Stimulated activated CD4-positive, alpha-beta T cell treated with anti-CD3 and anti-CD28 coated beads, Interleukin-15, amount 100 ng/mL, for 1 hour (primary cell): ENCODE results near the gene KLHL22.

Experiments used
- DNase-seq, 2 donors: peaks; one replicate each; pipeline ENCODE4 v3.0.0-alpha.2; 2020; ENCODE audit warnings: low read depth in 1 of 2, low spot score in 1 of 2

KLHL22 gene

DNA sequence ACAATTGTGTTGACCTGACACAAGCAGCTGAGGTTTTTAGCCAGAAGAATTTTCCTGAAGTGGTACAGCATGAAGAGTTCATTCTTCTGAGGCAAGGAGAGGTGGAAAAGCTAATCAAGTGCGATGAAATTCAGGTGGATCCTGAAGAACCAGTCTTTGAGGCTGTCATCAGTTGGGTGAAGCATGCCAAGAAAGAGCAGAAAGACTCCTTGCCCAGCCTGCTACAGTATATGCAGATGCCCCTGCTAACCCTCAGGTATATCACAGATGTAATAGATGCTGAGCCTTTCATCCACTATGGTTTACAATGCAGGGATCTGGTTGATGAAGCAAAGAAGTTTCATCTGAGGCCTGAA is 45.1 kb downstream of the KLHL22 start:
- DNase-seq: no peak

DNA sequence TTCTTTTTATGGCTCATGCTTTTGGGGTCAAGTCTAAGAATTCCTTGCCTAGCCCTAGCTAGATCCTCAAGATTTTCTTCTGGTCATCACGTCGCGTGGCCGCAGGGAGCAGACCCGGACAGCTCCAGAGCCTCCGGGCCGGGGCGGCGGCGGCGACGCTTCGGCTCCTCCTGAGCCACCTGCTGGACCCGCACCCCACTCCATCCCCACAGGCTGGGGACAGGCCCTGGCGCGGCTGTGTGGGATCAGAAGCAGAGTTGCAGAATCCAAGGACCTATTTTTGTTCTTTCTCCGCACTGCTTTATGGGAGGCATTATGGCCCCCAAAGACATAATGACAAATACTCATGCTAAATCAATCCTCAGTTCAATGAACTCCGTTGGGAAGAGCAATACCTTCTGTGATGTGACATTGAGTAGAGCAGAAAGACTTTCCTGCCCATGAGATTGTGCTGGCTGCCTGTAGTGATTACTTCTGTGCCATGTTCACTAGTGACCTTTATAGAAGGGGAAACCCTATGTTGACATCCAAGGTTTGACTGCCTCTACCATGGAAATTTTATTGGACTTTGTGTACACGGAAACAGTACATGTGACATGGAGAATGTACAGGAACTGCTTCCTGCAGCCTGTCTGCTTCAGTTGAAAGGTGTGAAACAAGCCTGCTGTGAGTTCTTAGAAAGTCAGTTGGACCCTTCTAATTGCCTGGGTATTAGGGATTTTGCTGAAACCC is 45.6 kb downstream of the KLHL22 start:
- no peak for DNase-seq

DNA sequence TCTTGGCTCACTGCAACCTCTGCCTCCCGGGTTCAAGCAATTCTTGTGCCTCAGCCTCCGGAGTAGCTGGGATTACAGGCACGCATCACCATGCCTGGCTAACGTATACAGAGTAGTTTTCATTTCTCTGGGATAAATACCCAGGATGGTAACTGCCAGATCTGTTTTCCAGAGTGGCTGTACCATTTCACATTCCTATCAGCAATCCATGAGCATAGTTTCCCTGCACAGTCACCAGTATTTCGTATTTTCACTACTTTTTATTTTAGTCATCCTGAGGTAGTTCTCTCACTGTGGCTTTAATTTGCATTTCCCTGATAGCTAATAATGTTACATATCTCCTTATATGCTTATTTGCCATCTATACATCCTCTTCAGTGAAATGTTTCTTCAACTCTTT is 47.0 kb downstream of the KLHL22 start:
- DNase-seq: no peak

DNA sequence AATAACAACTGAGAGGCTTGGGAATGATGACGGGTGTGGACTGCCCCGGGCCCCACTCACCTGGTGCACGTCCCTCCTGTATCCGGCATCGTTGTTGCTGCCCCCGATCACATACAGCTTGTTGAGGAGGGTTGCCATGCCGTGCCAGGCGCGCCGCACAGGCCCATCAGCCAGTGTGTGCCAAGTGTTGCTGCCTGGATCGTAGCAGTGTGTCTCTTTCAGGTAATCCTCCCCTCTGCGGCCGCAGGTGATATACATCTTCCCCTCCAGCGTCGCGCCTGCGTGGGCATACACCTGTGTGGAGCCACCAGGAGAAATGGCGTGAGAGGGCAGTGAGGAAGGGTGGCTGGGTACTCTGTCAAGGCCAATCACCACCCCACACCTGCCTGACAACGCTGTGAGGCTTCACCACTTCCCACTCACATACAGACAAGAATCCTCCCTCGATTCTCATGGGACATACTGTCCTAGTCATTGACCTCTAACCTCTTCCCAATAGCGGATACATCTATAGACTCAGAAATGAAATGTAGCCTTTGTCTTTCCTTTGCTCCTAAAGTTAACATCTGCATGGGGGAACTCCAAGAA is 49.1 kb downstream of the KLHL22 start:
- DNase-seq: no peak

DNA sequence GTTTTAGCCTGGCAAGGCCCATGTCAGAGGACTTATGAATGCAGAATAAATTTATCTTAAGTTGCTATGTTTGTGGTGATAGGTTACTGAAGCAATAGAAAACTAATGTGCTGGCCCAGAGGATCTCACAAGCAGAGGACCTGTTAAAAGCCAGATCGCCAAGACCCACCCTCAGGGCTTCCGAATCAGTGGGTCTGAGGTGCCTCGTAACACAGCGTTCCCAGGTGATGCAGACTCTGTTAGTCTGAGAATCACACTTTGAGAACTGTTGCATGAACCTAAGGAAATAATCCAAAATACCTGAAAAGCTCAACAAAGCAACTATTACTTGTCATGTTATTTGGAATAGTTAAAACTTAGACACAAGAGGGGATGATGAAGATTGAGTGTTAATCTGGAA is 51.3 kb downstream of the KLHL22 start:
- DNase-seq: no peak

DNA sequence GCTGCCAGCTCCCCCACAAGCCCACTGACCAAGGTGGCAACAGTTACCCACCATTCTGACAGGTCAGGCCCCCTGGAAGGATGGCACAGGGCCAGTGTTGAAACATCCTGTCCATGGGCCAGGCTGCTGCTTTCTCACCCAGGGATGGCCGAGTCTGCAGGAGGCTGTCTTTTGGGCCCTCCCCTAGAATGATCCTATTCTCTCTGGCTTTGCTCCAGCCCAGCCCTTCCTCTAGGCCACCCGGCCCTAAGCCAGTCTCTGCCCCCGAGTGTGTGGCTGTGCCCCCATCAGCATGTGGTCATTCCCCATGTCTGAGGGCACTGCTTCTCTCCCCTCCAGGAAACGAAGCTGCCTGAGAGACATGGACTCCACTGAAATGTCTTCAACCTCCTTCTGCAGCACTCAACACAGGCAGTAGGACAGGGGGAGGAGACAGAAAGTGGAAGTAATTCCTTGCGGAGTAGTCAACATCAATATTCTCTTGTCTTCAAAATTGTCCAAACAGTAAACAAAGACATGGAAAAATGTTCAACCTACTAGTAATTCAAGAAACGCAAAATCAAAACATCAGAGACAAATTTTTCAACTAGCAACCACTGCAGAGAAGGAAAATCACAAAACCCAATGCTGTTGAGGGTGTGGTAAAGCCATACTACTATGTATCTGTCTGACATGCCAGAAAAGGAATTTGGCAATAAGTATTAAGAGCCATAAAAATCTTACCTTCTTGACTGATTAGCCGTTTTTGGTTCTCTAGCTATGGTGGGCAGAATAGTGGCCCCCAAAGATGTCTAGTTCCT is 52.9 kb downstream of the KLHL22 start:
- DNase-seq: no peak

DNA sequence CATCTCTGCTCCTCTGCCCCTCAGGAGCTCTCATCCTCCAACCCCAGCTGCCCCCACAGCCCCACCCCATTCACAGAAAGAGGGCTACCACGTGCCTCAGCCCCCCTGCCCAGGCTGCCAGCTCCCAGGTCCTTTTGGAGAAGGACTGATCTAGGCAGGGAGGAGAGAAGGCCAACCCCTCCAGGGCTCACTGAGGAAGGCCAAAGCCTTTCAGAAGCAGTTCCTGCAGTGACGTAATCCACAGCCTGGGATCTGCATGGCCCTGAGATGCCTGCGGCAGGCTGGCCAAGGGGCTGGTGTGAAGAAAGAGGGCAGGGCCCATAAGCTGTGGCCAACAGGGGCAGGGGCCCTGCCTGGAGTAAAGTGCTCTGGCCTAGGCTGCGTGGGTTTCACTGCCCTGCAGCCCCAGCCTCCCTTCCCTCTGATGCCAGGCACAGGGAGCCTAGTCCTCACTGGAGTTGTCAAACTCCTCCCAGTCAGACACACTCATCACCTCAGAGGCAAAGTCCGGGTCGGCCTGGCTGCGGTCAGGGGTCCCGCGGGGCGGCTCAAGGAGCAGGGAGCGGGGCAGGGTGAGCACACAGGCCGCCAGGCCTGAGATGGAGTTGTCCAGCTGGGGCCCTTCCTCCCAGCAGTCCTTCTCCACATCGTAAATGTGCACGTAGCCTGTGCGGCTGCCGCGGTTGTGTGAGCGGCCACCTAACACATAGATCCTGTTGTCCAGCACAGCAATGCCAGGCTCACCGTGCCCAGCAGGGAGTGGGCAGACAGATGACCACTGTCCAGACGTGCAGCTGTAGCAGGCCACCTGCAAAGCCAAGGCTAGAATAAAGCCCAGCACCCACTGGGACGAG is 53.7 kb downstream of the KLHL22 start:
- DNase-seq: no peak

DNA sequence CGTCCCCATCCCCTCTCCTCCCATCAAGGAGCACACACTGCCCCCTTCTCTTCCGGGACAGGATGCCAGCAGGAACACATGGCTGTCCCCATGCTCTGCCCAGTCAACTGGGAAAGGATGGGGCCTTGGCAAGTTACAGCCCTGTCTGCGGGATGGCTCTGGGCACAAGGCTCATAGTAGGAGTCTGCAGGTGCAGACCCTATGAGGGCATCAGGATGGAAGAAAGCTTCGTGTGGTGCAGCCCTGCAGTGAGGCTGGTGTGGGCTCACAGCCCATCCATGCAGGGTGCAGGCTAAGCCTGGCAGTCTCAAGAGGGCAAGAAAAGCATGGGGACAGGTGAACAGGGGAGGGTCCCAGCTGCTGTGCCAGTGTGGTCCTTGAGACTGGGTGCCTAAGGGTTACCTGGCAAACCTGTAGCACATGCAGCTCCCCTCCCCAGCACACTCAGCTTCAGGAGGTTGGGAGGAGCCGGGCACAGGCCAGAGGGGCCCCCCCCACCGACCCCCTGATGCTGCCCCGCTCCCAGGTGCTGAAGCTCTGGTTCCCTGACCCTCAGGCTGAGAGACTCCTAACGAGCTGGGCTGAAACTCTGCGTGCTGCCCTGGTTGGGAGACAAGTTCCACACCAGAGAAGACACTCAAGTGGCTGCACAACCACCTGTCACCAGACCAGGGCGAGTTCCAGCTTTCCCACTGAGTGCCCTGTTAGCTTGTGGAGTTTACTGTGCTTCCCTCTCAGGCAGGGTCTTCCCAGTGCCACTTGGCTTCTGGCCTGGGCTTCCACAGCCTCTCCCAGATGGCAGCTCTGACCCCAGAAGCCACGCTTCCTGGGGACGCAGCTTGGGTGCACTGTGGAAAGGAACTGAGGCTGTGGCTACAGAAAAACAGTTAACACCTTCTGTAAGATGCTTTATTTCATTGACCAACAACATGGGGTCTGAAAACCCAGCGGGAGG is 54.7 kb downstream of the KLHL22 start:
- no peak for DNase-seq

DNA sequence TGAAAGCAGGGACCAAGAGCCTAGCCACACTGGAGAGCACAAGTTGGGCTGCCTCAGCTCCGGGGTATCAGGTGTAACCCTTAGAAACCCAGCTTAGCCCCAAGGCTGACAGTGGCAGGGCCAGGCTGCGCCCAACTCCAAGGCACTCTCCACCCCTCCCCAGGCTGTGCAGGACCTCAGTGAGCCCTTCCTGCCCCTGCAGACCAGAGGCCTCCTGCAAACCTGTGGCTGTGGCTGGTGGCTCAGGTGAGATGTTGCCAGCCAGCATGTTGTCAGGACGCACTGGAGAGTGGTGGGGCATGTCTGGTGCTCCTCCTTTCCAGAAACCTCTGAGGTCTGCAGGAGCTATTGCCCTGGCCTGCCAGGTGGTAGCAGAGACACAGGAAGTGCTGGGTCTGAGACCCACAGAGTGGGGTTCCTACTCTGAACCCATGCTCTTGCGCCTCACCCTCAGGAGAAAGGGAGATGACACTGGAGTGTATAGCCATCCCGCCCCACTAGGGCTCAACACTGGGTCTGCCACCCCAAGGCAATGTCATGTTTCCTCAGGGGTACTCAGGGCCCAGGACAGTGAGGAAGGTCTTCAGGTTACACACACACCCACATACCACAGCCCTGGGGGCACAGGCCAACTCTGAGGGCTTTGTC is 55.5 kb downstream of the KLHL22 start:
- no peak for DNase-seq

DNA sequence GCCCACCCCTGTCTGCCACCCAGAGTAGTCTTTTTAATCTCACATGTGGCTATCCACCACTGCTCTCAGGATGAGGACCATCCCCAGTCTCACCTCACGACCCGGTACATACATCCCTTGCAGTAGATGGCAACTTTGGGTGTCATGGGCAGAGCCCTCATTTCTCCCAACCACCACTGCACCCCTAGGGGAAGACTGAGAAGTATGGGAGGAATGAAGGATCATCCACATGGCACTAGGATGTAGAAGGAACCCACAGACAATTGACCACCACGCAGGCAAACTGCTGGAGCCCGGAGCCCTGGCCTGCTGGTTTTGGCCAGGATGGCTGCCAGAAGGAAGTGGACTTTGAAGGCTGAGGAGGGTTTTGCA is 56.1 kb downstream of the KLHL22 start:
- DNase-seq: no peak

DNA sequence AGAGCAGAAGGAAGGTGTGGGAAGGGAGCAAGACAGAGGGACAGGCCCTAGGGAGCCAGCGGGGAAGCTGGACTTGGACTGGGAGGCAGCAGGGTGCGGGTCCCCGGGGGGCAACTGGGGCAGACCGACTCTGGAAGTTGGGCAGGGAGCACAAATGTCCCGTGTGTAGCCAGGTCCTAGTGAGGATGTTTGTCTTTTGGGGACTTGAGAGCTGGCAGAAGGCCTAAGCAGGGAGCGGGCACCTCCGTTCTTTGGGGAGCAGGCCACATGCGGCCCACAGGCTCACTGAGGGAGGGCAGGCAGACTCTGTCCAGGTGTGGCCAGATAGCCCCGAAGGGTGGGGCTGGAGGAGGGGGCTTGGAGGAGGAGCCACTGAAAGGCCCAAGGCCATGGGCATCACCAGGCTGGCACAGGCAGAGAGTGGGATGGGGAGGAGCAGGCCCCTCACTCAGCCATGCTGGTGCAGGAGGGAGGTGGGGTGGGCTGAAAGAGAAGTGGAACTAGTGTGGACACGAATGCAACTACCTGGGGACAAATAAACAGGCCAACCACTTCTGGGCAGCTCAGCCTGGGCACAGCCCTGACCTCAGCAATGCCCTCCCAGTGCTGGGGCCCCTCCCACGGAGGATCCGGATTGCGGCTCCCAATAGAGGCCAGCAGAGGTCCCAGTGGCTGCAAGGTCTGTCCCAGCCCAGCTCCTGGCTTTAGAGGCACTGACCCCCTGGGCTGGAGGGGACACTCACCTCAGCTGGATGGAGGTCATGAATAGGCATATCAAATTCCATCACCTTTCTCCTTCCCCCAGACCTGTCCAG is 56.7 kb downstream of the KLHL22 start:
- no peak for DNase-seq

DNA sequence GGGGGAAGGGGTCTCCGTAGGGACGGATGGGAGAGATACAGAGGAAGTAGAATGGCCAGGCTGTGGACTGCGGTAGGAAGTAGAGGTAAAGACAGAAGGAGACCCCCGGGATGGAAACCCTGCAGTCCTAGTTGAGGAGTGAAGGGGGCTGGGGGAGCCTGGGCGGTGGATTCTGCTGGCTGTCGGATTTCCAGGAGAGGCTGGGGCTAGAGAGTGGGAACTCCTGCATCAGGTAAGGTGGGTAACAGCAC is 57.2 kb downstream of the KLHL22 start:
- DNase-seq: no peak

DNA sequence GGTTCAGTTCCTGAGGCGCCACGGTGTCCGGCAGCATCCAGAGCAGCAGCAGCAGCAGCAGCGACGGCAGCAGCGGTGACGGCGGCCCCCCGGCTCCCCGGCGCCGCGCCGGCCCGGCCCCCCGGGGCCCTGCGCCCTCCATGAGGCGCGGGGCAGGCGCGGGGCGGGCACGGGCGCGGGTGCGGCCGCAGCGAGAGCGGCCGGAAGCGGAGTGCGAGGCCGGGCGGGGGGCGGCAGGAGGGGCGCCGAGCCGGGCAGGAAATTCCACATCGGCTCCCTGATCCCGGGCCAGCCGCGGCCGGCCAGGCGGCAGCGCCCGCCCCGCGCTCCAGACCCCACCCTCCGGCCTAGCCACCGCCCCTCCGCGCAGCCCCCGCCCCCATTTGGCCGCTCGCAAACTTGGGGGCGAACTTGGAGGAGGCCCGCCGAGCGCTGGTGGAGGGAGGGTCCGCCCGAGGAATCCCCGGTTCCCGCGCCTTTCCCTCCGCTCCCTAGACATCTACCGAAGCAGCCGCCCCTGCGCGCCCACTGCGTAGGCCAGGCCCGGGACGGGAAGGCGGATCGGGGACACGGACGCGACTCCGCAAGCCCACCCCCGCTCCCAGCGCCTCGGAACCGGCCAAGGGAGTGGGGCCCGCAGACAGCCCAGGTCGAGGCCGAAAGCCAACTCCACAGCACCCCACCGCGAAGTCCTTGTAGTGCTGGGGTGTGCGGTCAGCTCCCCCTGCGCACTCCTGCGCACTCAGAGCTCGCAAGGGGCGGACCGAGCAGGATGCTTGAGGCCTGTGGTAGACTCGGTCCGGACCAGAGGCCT is 57.8 kb downstream of the KLHL22 start, which contains the start of gene SCARF2:
Gene SCARF2, minus strand, starts transcription at position 213 of the 814 bp plus-strand sequence. Its CDS starts 71 bp downstream, at position 142.
- no peak for DNase-seq

DNA sequence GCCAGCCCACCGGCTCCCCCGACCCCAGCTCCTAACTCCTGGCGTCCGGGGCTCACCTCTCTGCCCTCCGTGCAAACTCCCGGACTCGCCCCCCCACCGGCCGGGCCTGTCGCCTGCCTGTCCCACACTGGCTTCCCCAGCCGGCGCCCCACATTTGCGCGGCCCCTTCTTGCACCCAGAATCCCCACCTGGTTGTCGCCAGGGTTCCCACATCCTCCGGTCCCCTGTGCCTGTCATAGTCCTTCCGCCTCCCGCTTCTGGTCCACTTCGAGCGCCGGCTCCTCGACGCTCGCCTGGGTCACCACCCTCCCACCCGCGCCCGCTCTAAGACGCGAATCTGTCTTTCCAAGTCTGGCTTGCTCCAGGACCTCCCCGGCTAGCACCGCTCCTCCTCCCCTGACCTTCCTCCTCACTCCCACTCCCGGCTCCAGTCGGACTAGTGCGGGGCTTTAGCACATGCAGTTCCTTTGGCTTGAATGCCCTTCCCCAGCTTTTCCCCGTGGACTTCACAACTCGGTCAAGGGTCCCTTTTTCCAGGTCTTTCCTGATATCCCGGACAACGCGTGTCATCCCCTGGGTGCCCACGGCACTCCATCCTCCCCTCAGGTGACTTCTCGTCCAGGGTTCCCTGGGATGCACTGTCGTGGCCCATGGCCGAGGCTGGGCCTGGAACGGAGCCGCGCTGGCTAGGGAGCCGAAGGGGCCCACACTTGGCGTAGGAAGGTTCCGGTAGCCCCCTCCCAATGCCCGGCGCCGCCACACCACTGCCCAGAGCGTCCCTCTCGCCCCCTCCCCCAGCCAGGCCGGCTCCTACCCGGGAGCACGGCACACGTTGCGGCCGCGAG is 58.6 kb downstream of the KLHL22 start:
- no peak for DNase-seq

DNA sequence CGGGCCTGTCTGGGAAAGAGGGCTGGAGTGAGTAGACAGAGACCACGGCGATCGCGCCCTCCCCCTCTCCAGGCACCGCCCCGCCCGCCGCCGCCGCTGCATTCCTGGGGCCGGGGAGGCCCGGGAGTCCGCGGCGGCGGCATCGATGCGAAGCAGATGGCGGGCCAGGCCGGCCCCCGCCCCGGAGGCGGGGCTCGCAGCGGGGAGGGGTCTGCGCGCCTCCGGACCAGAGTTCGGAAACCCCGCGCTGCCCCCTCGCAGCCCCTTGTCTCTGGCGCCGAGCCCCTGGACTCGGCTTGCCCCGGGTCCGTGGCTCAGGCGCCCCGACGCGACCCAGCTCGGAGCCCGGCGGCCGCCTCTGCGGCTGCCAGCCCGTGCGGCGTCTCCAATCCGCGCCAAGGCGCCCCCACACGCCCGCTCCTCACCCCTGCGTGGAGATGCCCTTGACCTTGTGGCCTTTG is 59.3 kb downstream of the KLHL22 start:
- no peak for DNase-seq

DNA sequence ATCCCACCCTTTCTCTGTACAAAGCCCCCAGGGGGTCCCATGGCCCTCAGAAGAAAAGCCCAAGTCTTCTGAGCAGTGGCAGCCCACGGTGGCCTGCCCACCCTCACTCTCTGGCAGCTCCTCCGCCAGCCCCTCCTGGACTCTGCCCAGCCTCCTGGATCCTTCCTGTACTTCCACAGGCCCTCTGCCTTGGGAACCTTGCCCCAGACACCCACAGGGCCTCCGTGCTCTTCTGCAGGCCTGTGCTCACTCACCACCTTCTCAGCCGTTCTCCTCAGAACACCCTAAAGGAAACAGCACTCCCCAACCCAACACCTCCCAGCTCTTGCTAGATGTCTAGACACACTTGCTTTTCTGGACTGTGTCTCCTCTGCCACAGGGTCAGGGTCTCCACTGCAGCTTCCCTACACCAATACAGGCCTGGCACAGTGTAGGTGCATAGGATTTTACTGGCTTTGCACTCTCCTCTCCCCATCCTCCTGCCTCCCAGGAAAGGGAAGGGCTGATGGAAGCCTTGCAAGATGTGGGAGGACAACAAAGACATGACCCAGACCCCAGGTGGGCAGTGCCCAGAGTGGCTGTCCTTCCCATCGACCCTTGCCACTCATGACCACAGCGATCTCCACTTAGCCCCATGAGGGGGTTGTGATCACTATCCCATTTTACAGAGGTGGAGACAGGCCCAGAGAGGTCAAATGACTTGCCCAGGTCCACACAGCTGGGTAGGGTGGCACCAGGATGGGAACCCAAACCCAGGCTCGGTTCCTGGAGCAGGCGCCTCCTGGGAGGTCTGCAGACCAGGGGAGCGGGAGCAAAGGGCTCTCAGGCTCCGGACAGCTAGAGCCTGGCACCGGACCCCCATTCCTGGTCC is 59.9 kb downstream of the KLHL22 start:
- DNase-seq: no peak
